GM21786 (cell line): ENCODE results near the gene TET2.

Source experiments
- ATAC-seq: cut with Tn5 transposase; IDR thresholded peaks from one replicate; pipeline ENCODE4 v1.9.1; 2021; ENCODE audit not compliant: unreplicated experiment

The TET2 gene

GRCh38 chr4:105146276-105147015, at the start of gene TET2:
Gene TET2 (plus strand): TSS chr4:105146876. CDS start chr4:105233943, 87,067 bp downstream.
- peak; percentile 74 for ATAC-seq

DNA sequence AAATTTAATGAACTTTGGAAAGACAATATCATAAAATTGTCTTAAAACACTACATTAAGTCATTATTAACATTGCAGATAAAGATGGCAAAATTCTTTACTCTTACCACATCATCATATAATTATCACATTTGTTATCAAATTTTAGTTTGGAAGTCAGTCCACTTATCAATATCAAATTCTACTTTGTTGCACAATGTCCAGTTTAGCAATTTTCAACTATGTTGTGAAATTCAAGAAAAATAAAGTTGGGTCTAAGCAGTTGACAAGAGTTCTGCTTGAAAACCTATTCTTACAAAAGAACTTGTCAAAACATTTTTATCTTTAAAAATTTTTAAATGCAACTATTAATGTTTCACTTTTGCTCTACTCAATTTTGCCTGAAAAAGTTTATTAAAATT, 44.7 kb upstream of the TET2 start:
- ATAC-seq: no peak

GRCh38 chr4:105106426-105106825, 40.2 kb upstream of the TET2 start:
- no peak for ATAC-seq

- ATAC-seq: no peak
Observed at GRCh38 chr4:105107095-105107856, 39.4 kb upstream of the TET2 start.

DNA sequence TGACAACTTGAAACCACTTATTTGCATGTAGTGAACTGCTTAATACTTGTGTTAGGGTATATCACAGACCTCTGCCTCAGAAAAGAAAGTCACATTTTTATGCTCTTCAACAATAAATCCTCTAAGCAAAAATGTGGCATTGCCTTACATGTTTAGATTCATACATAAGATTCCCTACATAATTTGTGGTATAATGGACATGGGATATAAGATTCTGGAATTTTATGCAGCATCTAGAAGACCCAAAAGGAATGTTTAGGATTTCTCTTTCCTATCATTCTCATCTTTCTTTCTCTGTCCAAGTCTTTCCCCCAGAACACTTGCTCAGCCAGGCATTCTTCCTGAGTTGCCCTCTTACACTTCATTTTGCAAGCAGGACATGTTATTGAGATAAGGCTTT, 37.7 kb upstream of the TET2 start:
- ATAC-seq: no peak

GRCh38 chr4:105112274-105112673, 34.4 kb upstream of the TET2 start:
- ATAC-seq: no peak

GRCh38 chr4:105113800-105114199, 32.9 kb upstream of the TET2 start:
- no peak for ATAC-seq

- ATAC-seq: no peak
Observed at GRCh38 chr4:105116616-105117319, 29.9 kb upstream of the TET2 start.

DNA sequence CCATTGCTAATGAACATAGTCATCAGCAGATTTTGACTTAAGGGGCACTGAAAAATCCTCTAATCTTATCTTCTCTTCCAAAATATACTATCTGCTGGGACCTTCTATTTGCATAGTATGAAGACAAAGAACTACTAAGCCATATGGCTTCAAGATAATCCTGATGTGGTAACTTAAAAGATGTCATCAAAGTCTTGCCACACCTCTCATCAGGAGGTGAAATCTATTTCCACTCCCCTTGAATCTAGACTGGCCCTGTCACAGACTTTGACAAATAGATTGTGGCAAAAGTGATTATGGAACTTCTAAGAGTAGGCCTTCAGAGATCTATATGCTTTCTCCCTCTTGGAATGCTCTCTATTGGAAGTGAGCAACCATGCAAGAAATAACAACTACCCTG, 27.3 kb upstream of the TET2 start:
- ATAC-seq: no peak

DNA sequence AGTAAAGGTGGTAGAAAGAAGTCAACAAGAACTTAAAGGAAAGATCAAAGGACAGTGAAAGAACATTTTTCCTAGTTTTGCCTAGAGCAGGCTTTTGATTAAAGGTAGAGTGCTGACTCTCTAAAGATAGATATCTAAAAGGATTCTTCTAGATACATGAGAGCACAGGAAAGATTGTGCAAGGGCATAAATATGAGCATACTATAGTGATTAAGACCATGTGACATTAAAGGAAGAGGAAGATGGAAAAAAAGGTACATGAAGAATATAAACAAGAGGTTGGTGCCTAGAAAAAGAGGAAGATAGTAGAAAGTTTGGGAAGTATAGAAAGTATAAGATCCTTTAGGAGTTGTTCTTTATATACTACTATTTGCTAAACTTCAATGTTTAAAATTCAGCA, 26.1 kb upstream of the TET2 start:
- no peak for ATAC-seq

DNA sequence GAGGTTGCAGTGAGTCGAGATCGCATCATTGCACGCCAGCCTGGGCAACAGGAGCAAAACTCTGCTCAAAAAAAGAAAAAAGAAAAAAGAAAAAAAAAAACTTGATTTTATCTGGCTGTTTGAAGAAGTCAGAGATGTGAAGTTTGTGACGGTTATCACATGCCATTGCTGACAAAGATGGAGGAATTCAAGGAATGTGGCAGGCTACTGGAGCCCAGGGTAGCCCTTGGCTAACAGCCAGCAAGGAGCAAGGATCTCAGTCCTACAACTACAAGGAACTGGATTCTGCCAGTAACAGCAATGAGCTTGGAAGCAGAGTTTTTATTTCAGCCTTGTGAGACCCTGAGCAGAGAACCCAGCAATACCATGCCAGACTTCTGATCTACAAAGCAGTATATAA, 24.3 kb upstream of the TET2 start:
- no peak for ATAC-seq

DNA sequence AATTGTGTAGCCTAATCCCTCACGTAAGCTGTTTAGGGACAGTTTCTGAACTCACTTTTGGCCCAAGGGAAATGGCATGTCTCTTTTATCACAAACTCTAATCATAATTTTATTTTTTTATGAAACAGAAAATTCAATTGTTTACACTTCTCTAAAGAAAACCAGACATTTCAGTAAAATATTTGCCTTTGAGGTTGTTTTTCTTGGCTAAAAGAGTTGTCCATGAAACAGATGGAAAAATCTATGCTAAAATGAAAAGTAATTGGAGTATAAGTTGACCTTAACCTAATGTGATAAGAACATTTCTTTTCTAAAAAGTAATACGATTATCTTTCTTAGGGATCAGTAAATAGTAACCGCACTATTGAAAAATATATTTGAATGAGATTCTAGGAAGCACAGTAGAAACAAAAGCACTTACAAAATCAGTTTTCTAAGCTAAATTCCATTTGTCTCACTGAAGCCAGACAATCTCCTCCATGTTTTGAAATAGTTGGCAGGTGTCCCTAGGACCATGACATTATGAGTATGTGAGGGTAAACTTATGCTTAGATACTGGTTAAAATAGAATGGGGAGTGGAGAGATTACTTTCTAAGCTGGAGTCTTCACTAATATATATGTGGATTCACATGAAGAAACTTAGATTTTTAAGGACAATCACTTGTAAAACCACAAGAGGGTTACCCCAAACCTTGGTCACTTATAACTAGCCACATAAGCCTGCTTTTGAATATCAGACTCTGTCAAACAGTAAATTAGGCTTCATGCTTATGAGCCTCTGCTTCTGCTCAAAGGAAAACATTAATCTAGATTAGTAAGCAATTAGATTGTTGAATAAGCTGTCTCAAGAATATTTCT, 20.1 kb upstream of the TET2 start:
- no peak for ATAC-seq

- no peak for ATAC-seq
Observed at GRCh38 chr4:105127170-105127445, 19.6 kb upstream of the TET2 start.

DNA sequence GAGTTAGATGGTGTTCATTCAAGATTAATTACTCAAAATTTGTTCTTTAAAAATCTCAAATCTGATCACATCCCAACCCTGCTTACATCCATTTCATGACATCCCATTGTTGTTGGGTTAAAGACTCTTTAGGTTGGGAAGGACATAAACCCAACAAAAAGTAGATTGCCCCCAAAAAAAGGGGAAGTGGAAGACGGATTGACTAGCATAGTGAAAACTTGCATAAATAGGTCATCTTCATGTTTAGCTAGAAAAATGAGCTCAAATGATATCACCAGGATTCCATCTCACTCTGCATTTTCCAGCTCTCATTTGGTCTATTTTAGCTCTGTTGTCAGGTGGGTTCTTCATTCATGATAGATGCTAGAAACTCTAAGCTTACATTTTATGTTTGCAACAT, 18.5 kb upstream of the TET2 start:
- ATAC-seq: peak; percentile 80

DNA sequence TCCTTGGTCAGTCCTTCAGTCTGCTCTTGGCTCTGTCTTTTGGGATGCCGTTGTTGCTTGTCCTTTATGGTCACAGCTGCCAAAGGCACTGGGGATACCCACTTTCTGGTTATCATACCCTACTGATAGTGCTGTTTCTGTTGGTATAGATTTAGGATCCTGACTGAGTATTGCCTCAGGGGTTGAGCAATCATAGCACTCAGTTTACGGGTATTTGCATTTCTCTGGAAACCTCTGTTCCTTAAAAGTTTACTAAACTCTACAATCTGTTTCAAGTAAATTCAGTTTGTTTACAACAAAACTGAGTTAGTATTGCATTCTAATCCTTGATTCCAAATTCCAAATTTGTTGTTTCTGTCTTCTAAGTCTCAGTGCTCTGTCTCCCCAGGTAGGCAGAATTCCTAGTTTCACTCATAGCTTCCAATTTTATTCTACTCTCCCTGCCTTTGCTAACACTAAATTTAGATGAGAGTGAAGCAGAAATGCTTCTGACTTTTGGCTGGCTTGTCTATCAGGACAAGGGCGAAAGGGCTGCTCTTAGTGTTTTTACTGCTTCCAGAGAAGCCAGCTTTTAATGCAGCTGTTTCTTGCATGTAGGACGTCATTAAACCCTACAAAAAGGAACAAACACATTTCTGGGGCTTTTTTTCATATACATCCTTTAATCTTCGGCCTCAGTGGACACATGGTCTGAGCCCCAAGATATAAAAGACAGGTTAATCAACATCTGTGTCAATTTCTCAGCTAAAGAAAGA, 17.2 kb upstream of the TET2 start:
- no peak for ATAC-seq

GRCh38 chr4:105130945-105131344, 15.7 kb upstream of the TET2 start:
- ATAC-seq: no peak

GRCh38 chr4:105133976-105134375, 12.7 kb upstream of the TET2 start:
- ATAC-seq: no peak

GRCh38 chr4:105135785-105136184, 10.9 kb upstream of the TET2 start:
- ATAC-seq: no peak

GRCh38 chr4:105137121-105137875, 9.4 kb upstream of the TET2 start:
- no peak for ATAC-seq

GRCh38 chr4:105139646-105140045, 7.0 kb upstream of the TET2 start:
- no peak for ATAC-seq
